HepG2 (cell line): ENCODE results near the gene ATP13A1. TPM values are rescaled to one million over a fixed set of nuclear protein-coding genes. Genes with fewer than 3 reads are reported as not detected.

Experiments
- BHLHE40 ChIP-seq: IDR thresholded peaks from 2 replicates; pipeline ENCODE4 v1.6.1; 2011; ENCODE audit warnings: low read length, improper control_type of control experiment
- CEBPB ChIP-seq: IDR thresholded peaks from 2 replicates; pipeline ENCODE4 v1.6.1; 2011; ENCODE audit warnings: low read depth, low read length, improper control_type of control experiment, borderline replicate concordance
- CHCHD3 ChIP-seq: sonication (generic); formaldehyde crosslinking; IDR thresholded peaks from 2 replicates; pipeline ENCODE4 v1.8.0; 2022; ENCODE audit warnings: mild to moderate bottlenecking, missing genetic modification reagents, moderate library complexity
- GABPA ChIP-seq, 2 experiments: IDR thresholded peaks; 2 replicates each; pipeline ENCODE4 v1.6.1; 2011 to 2016; ENCODE audit warnings: low read depth in 2 of 2, low read length in 1 of 2, missing biosample characterization in 1 of 2, missing genetic modification characterization in 1 of 2
- GTF3A ChIP-seq: sonication (generic); formaldehyde crosslinking; conservative IDR thresholded peaks from 2 replicates; pipeline ENCODE4 v1.4.0; 2020; ENCODE audit warnings: mild to moderate bottlenecking, missing genetic modification reagents
- JUN ChIP-seq: sonication (generic); formaldehyde crosslinking; IDR thresholded peaks from 2 replicates; pipeline ENCODE4 v1.4.0; 2020; ENCODE audit warnings: mild to moderate bottlenecking, missing genetic modification reagents
- KDM4B ChIP-seq: sonication (generic); formaldehyde crosslinking; IDR thresholded peaks from 2 replicates; pipeline ENCODE4 v1.4.0; 2020; ENCODE audit warnings: missing genetic modification reagents
- KDM6A ChIP-seq: IDR thresholded peaks from 2 replicates; pipeline ENCODE4 v1.6.1; 2016; ENCODE audit warnings: low read depth
- KMT2A ChIP-seq: sonication (generic); formaldehyde crosslinking; IDR thresholded peaks from 2 replicates; pipeline ENCODE4 v1.4.0; 2020; ENCODE audit warnings: missing genetic modification reagents
- MAZ ChIP-seq, 2 experiments: sonication (generic) in 1 of 2; formaldehyde crosslinking in 1 of 2; IDR thresholded peaks; 2 replicates each; pipeline versions ENCODE4 v1.5.0 to v1.6.1; 2012 to 2020; ENCODE audit warnings: low read depth in 2 of 2, mild to moderate bottlenecking in 2 of 2, borderline replicate concordance in 1 of 2, improper control_type of control experiment in 1 of 2, low read length in 1 of 2, missing genetic modification reagents in 1 of 2, moderate library complexity in 1 of 2
- MEIS2 ChIP-seq: sonication (generic); formaldehyde crosslinking; IDR thresholded peaks from 2 replicates; pipeline ENCODE4 v1.9.0; 2021; ENCODE audit warnings: mild to moderate bottlenecking, missing genetic modification reagents
- MYNN ChIP-seq: sonication (generic); formaldehyde crosslinking; IDR thresholded peaks from 2 replicates; pipeline ENCODE4 v1.4.0; 2020; ENCODE audit warnings: mild to moderate bottlenecking, low read depth, missing genetic modification reagents
- RARA ChIP-seq: IDR thresholded peaks from 2 replicates; pipeline ENCODE4 v1.6.1; 2016; ENCODE audit warnings: missing genetic modification reagents, missing compliant biosample characterization
- REL ChIP-seq: sonication (generic); formaldehyde crosslinking; conservative IDR thresholded peaks from 2 replicates; pipeline ENCODE4 v1.8.0; 2022; ENCODE audit warnings: mild to moderate bottlenecking, missing genetic modification reagents, moderate library complexity
- SP1 ChIP-seq, 2 experiments: fragments of 450-650 bp in 1 of 2; sonication (generic) in 1 of 2; formaldehyde crosslinking in 1 of 2; IDR thresholded peaks; 2 replicates each; pipeline versions ENCODE4 v1.4.0 to v1.6.1; 2016 to 2020; ENCODE audit warnings: missing genetic modification reagents in 1 of 2
- SP140L ChIP-seq: sonication (generic); formaldehyde crosslinking; IDR thresholded peaks from 2 replicates; pipeline ENCODE4 v1.4.0; 2020; ENCODE audit warnings: missing genetic modification reagents, borderline replicate concordance
- SRSF9 ChIP-seq: fragments of 200-400 bp; formaldehyde crosslinking; IDR thresholded peaks from 2 replicates; pipeline ENCODE4 v1.6.1; 2018; ENCODE audit warnings: borderline replicate concordance, mild to moderate bottlenecking, low read depth, low read length; ENCODE audit not compliant: insufficient read depth, poor library complexity, severe bottlenecking
- THAP11 ChIP-seq: IDR thresholded peaks from 2 replicates; pipeline ENCODE4 v1.6.1; 2016; ENCODE audit warnings: missing biosample characterization, missing genetic modification reagents
- ZNF451 ChIP-seq: sonication (generic); formaldehyde crosslinking; IDR thresholded peaks from 2 replicates; pipeline ENCODE4 v1.5.0; 2020; ENCODE audit warnings: mild to moderate bottlenecking, missing genetic modification reagents
- ZNF619 ChIP-seq: sonication (generic); formaldehyde crosslinking; IDR thresholded peaks from 2 replicates; pipeline ENCODE4 v1.4.0; 2020; ENCODE audit warnings: mild to moderate bottlenecking, missing genetic modification reagents
- polyA plus RNA-seq, 8 experiments: library from polyadenylated mRNA; depleted of rRNA in 3 of 8; stranded (reverse) in 7 of 8; unstranded in 1 of 8; fragments of >200 nt; fragmentation: Illumina TruSeq in 4 of 8; extraction: Trizol in 4 of 8; gene quantifications; 2 replicates each; pipeline versions ENCODE4 v1.2.1 to v1.2.3, GENCODE V29; 2011 to 2016; ENCODE audit warnings: low read depth in 4 of 8, missing spikeins in 1 of 8, mixed read lengths in 1 of 8; ENCODE audit not compliant: insufficient read depth in 1 of 8
- total RNA-seq, 5 experiments: library from RNA; depleted of rRNA; stranded (reverse); fragments of >200 nt; fragmentation: Illumina TruSeq; extraction: Trizol; gene quantifications; 2 replicates each; pipeline ENCODE4 v1.2.3, GENCODE V29; 2016; ENCODE audit warnings: low read depth in 1 of 5
- TF ChIP-seq, protein P1 (sequence below): sonication (generic); formaldehyde crosslinking; IDR thresholded peaks from 2 replicates; pipeline ENCODE4 v1.4.0; 2020; ENCODE audit warnings: missing genetic modification reagents; ENCODE audit errors: not compliant biosample characterization
- TF ChIP-seq, protein P2 (sequence below): sonication (generic); formaldehyde crosslinking; IDR thresholded peaks from 2 replicates; pipeline ENCODE4 v1.9.0; 2022; ENCODE audit warnings: low read depth, missing genetic modification reagents
- TF ChIP-seq, protein P3 (sequence below): sonication (generic); formaldehyde crosslinking; IDR thresholded peaks from 2 replicates; pipeline ENCODE4 v1.8.0; 2022; ENCODE audit warnings: missing genetic modification reagents, low read depth, mild to moderate bottlenecking, borderline replicate concordance
- TF ChIP-seq, protein P4 (sequence below): sonication (generic); formaldehyde crosslinking; IDR thresholded peaks from 2 replicates; pipeline ENCODE4 v1.5.1; 2020; ENCODE audit warnings: mild to moderate bottlenecking, missing genetic modification reagents, moderate library complexity

Gene ATP13A1
- total and polyA plus RNA-seq, 2 of the 13 experiments (the other 11 are each of a cell fraction or from before 2014, with no cell fraction given), result 23.2 to 41.7 TPM

DNA sequence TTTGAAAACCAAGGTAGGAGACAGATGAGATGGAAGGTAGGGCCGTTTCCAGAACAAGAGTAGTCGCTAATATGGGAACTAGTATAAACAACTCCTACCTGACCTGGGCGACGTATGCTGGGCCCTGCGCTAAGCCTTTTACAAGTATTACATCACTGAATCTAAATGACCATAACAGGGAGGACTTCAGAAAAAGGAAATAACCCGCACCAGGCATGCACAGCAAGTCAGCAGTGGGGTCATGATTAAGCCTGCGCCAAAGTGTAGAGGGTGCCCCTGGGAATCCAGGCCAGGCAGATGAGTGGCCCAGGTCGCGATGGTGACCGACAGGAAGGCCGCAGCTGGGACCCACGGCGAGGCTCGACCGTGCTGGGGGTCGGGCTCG, 613 bp downstream of the ATP13A1 start (continued):
- TF ChIP-seq CEBPB, result no peak
- 0 out of 2 replicates have a peak, but pooled peaks have one; percentile 15 for TF ChIP-seq KMT2A (CRISPR knock-in tag)
- no peak for TF ChIP-seq MEIS2 (CRISPR knock-in tag)
- no peak for TF ChIP-seq JUN (CRISPR knock-in tag)
- TF ChIP-seq, protein P1, sequence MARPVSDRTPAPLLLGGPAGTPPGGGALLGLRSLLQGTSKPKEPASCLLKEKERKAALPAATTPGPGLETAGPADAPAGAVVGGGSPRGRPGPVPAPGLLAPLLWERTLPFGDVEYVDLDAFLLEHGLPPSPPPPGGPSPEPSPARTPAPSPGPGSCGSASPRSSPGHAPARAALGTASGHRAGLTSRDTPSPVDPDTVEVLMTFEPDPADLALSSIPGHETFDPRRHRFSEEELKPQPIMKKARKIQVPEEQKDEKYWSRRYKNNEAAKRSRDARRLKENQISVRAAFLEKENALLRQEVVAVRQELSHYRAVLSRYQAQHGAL (CRISPR knock-in tag), result no peak
- TF ChIP-seq, protein P2, sequence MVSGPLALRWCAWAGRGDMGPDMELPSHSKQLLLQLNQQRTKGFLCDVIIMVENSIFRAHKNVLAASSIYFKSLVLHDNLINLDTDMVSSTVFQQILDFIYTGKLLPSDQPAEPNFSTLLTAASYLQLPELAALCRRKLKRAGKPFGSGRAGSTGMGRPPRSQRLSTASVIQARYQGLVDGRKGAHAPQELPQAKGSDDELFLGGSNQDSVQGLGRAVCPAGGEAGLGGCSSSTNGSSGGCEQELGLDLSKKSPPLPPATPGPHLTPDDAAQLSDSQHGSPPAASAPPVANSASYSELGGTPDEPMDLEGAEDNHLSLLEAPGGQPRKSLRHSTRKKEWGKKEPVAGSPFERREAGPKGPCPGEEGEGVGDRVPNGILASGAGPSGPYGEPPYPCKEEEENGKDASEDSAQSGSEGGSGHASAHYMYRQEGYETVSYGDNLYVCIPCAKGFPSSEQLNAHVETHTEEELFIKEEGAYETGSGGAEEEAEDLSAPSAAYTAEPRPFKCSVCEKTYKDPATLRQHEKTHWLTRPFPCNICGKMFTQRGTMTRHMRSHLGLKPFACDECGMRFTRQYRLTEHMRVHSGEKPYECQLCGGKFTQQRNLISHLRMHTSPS, result no peak
- TF ChIP-seq KDM6A (CRISPR knock-in tag), result no peak
- 0 out of 2 replicates have a peak, but pooled peaks have one; percentile 37 for TF ChIP-seq REL (CRISPR knock-in tag)
- no peak for TF ChIP-seq BHLHE40
- peak; percentile 48; the same call in 1 of the 2 replicates for TF ChIP-seq CHCHD3
- TF ChIP-seq SP1 (IDR thresholded peaks at IDR 0.05), result no peak
- 0 out of 2 replicates have a peak, but pooled peaks have one; percentile 19 for TF ChIP-seq SP1 (CRISPR knock-in tag; IDR thresholded peaks at IDR 0.05)
- TF ChIP-seq, protein P3, sequence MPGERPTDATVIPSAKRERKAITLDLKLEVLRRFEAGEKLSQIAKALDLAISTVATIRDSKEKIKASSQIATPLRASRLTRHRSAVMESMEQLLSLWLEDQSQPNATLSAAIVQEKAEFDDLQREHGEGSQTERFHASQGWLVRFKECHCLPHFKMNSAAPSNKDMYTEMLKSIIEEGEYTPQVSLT (CRISPR knock-in tag), result no peak
- TF ChIP-seq, protein P4, sequence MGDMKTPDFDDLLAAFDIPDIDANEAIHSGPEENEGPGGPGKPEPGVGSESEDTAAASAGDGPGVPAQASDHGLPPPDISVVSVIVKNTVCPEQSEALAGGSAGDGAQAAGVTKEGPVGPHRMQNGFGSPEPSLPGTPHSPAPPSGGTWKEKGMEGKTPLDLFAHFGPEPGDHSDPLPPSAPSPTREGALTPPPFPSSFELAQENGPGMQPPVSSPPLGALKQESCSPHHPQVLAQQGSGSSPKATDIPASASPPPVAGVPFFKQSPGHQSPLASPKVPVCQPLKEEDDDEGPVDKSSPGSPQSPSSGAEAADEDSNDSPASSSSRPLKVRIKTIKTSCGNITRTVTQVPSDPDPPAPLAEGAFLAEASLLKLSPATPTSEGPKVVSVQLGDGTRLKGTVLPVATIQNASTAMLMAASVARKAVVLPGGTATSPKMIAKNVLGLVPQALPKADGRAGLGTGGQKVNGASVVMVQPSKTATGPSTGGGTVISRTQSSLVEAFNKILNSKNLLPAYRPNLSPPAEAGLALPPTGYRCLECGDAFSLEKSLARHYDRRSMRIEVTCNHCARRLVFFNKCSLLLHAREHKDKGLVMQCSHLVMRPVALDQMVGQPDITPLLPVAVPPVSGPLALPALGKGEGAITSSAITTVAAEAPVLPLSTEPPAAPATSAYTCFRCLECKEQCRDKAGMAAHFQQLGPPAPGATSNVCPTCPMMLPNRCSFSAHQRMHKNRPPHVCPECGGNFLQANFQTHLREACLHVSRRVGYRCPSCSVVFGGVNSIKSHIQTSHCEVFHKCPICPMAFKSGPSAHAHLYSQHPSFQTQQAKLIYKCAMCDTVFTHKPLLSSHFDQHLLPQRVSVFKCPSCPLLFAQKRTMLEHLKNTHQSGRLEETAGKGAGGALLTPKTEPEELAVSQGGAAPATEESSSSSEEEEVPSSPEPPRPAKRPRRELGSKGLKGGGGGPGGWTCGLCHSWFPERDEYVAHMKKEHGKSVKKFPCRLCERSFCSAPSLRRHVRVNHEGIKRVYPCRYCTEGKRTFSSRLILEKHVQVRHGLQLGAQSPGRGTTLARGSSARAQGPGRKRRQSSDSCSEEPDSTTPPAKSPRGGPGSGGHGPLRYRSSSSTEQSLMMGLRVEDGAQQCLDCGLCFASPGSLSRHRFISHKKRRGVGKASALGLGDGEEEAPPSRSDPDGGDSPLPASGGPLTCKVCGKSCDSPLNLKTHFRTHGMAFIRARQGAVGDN (CRISPR knock-in tag), result no peak
- TF ChIP-seq GTF3A (CRISPR knock-in tag), result no peak
- no peak for TF ChIP-seq KDM4B (CRISPR knock-in tag)
- 0 out of 2 replicates have a peak, but pooled peaks have one; percentile 6 for TF ChIP-seq RARA (CRISPR knock-in tag)
- no peak for TF ChIP-seq THAP11 (CRISPR knock-in tag)
- TF ChIP-seq GABPA (IDR thresholded peaks at IDR 0.05; ENCODE audit: low read depth, low read length), result no peak
- peak; percentile 30; the same call in 1 of the 2 replicates for TF ChIP-seq GABPA (CRISPR knock-in tag; IDR thresholded peaks at IDR 0.05; ENCODE audit: low read depth)
- TF ChIP-seq MAZ (IDR thresholded peaks at IDR 0.05; ENCODE audit: borderline replicate concordance, low read depth, low read length), result no peak
- TF ChIP-seq MAZ (CRISPR knock-in tag; IDR thresholded peaks at IDR 0.05; ENCODE audit: low read depth), result no peak
- peak; percentile 54; the same call in 1 of the 2 replicates for TF ChIP-seq MYNN (CRISPR knock-in tag)
- TF ChIP-seq SP140L (CRISPR knock-in tag), result no peak
- TF ChIP-seq SRSF9, result no peak
- TF ChIP-seq ZNF619 (CRISPR knock-in tag), result no peak
- no peak for TF ChIP-seq ZNF451
